HG03066 (cell line): Measurements from ENCODE around the gene NINJ1.
"Not testable (repeated sequence)": the region's sequence is repeated elsewhere in the genome, so short reads cannot be mapped to it uniquely, and the experiment has no call there.

Experiments
- ATAC-seq: cut with Tn5 transposase; IDR thresholded peaks from one replicate; pipeline ENCODE4 v1.9.1; 2021; ENCODE audit warnings: low read depth; ENCODE audit not compliant: unreplicated experiment

Gene NINJ1

DNA sequence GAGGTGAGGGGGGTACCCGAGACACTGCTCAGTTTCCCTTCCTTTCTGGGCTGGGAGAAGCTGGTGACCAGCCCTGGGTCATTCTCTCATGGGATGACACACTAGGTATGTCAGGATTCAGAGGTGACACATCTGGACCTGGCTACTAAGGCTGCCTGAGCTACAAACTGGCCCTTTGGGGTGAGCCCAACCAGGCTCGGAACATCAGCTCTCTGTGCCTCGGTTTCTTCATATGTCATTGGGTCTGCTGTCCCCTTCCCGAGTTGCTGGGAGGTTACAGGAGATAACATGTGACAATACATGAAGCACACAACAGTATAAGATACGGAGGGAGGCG, 26.3 kb downstream of the NINJ1 start:
- no peak for ATAC-seq

GRCh38 chr9:93107151-93107824, 26.8 kb downstream of the NINJ1 start:
- no peak for ATAC-seq

DNA sequence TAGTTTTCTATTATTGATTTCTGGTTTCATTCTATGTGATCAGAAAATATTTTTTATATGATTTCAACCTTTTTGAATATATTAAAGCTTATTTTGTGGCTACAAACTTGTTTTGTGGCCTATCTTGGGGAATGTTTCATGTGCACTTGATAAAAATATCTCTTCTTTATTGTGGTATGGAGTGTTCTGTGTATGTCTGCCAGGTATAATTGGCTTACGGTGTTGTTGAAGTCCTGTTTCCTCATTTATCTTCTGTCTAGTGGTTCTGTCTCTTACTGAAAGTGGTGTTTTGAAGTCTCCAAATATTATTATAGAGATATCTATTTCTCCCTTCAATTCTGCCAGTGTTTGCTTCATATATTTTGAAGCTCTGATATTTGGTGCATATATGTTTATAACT, 28.4 kb downstream of the NINJ1 start:
- ATAC-seq, result no peak

GRCh38 chr9:93101086-93101485, 33.0 kb downstream of the NINJ1 start:
- ATAC-seq, result not testable (repeated sequence)

- ATAC-seq, result no peak
Observed at GRCh38 chr9:93100276-93100636, 33.8 kb downstream of the NINJ1 start.

DNA sequence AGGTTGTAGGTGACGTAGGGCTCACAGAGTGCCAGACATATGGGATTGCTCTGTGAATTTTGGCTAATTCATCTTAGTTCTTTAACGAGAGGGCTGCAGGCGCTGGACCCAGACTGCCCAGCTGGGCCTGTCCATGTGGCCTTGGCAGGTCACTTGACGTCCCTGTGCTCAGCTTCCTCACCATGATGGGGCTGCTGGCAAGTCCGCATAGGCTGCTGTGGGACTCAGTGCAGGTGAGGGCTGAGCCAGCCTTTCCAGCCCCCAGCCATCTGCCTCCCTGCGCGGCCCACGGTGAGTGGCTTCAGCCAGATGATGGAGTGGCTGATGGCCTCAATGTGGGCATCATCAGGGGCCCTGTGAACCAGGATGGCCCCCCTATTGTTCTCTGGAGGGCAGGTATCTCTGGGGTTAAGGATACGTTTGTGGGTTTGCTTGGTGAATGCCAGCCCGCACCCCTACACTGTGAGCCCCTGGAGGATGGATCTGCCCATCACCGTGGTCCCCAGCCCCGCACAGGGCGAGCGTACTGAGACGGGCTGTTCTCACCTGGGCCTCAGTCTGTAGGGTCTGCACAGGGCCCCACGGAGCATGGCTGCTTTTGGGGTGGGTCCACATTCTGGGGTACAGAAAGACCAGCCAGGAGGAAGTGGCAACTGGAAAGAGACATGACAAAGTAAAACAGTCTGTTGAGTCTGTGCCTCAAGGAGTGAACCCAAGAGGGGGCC, 34.3 kb downstream of the NINJ1 start:
- no peak for ATAC-seq

DNA sequence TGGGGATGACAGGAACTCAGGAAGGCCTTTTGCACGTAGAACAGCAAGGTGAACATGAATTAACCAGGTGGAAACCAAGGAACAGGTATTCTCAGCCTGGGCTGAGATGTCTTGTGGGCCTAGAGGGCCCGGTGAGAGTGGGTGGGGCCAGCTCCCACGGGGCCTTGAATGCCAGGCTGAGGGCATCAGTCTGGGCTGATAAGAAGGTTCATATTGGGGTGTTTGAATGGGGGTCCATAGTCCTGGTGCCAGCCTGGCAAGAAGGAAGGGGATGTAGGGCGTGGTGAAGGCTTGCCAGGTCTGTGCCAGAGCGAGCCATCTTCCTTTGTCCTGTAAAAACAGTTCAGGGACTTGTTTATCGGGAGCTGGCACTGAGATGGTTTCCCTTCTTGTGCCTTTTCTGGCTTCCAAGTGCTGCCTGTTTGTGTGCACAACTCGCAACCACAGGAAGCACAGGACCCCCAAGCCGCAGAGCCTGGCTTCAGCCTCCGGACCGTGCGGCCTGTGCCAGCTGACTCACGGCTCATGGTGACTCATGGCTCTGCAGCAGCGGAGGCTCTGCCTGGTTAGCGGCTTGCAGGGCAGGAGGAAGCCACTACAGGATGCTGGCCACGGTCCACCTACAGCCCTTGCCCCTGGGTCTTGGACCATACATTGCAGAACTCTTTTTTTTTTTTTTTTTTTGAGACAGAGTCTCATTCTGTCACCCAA, 35.7 kb downstream of the NINJ1 start:
- no peak for ATAC-seq

- ATAC-seq, result no peak
Observed at GRCh38 chr9:93097511-93098201, 36.4 kb downstream of the NINJ1 start.

GRCh38 chr9:93096811-93097382, 37.2 kb downstream of the NINJ1 start:
- no peak for ATAC-seq

- ATAC-seq, result peak; percentile 42
Observed at GRCh38 chr9:93096131-93096802, 37.8 kb downstream of the NINJ1 start, which contains the start of gene CARD19. Gene CARD19 (plus strand): TSS chr9:93096217. CDS start chr9:93096346, 129 bp downstream.

GRCh38 chr9:93095205-93096130, 38.6 kb downstream of the NINJ1 start:
- peak; percentile 55 for ATAC-seq

GRCh38 chr9:93094658-93095204, 39.3 kb downstream of the NINJ1 start:
- ATAC-seq, result peak; percentile 23

GRCh38 chr9:93093877-93094657, 40.0 kb downstream of the NINJ1 start:
- no peak for ATAC-seq

DNA sequence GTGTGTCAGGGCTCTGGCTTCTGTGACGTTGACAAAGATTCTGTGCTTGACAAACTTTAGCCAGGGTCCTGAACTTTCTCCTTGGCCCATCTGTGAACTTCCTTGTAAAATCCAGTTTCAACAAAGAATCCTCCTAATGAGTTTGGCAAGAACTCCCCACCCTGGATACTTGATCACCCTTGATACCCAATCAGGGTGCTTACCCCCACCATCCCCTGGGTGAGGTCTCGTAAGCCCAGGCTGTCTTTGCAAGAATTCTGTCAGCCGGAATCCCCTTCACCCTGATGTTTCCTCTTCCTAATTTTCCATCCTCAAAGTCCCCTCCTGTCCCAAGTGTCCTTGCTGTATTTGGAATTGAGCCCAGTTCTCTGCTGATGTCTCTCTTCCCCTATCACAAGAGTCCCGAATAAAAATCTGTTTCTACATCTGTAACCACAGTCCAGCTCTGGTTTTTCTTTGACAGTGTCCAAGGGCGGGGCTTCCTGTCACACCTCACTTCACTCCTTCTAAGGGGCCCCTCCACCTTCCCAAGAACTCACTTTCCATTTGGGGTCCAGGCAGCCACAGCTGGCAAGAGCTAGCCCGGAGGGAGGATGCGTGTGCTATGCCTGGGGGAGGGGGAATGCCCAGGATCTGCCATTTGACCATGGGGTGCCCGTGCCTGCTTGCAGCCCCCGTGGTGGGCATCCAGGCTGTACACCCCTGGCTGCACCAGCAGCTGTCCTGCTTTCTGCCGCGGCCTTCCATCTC, 40.7 kb downstream of the NINJ1 start:
- ATAC-seq, result no peak

GRCh38 chr9:93092251-93092991, 41.6 kb downstream of the NINJ1 start:
- no peak for ATAC-seq

- no peak for ATAC-seq
Observed at GRCh38 chr9:93091453-93092081, 42.5 kb downstream of the NINJ1 start.
